Measurements from ENCODE around the gene SCGB3A1. TPM values are rescaled to one million over a fixed set of nuclear protein-coding genes. Genes with fewer than 3 reads are reported as not detected.
A peak's percentile ranks its signal among the peaks of the same experiment; 100 is the strongest.

Gene SCGB3A1
- total RNA-seq, 4 donors from 2014 or later: 2.6 to 3.5 (median 3.5) TPM; not detected in 1

DNA sequence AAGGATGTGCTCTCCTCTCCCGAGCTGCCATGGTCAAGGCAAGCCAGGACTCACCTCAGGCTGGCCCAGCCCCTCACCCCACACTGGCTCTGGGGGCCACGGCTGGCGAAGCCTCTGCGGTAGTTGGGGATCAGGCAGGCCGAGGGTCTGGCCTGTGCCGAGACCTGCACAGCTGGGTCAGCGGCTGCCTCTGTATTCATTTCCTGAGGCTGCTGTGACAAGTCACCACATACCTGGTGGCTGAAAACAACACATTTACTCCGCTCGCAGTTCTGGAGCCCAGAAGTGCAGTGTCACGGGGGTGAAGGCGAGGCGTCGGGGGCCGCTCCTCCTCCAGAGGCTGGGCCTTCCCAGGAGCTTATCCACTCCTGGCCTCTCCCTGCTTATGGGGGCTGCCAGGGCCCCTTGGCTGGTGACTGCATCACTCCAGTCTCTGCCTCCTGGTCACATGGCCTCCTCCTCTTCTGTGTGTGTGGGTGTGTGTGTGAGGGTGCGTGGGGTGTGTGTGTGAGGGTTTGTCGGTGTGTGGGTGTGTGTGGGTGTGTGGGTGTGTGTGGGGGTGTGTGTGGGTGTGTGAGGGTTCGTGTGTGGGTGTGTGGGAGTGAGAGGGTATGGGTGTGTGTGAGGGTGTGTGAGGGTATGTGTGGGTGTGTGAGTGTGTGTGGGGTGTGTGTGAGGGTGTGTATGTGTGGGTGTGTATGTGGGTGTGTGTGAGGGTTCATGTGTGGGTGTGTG lies 3.2 kb upstream of the SCGB3A1 start:
- no peak for DNase-seq (ENCODE audit: low spot score in 2 of 2)
- 77 to 79% methylated on average over 14 to 17 of the region's 17 CpGs for WGBS, 2 donors
- no peak for TF ChIP-seq POLR2A (IDR thresholded peaks at IDR 0.05)
- TF ChIP-seq, protein P1, sequence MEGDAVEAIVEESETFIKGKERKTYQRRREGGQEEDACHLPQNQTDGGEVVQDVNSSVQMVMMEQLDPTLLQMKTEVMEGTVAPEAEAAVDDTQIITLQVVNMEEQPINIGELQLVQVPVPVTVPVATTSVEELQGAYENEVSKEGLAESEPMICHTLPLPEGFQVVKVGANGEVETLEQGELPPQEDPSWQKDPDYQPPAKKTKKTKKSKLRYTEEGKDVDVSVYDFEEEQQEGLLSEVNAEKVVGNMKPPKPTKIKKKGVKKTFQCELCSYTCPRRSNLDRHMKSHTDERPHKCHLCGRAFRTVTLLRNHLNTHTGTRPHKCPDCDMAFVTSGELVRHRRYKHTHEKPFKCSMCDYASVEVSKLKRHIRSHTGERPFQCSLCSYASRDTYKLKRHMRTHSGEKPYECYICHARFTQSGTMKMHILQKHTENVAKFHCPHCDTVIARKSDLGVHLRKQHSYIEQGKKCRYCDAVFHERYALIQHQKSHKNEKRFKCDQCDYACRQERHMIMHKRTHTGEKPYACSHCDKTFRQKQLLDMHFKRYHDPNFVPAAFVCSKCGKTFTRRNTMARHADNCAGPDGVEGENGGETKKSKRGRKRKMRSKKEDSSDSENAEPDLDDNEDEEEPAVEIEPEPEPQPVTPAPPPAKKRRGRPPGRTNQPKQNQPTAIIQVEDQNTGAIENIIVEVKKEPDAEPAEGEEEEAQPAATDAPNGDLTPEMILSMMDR (IDR thresholded peaks at IDR 0.05): no peak
- H3K4me3 ChIP-seq (ENCODE audit: low read depth, poor library complexity, severe bottlenecking): no peak overlapping the region
- intact Hi-C loops (cut with DNase I; ENCODE audit: low total_unique reads): no loop called here

DNA sequence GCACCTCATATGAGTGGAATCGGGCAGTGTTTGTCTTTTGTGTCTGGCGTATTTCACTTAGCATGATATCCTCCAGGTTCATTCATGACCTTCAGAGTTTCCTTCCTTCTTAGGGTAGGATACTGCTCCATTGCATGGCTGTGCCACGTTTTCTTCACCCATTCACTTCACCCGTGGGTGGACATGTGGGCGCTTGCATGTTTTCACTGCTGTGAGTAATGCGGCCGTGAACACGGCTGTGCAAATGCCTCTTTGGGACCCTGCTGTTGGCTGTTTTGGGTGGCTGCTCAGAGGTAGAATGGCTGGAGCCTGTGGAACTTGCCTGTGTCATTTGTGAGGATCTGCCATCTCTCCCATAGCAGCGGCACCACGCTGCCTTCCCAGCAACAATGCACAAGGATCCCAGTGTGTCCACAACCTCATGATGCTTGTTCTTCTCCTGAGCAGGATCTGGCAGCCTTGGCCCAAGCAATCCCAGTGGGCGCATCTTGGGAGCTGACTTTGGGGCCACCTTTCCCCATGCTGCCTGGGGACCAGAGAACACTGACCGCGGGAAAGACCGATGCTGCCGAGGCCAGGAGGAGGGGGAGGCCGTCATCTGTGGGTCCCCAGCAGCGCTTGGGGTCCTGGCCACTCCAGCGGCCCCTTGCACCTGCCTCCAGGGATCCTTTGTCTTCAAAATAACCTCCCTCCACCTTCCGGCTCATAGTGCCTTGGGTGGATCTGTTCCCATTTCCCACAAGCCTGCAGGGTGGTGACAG lies 2.3 kb upstream of the SCGB3A1 start:
- intact Hi-C loops (cut with DNase I; ENCODE audit: low total_unique reads): no loop called here
- WGBS, 2 donors: 84 to 90% methylated on average over 18 to 19 of the region's 19 CpGs
- DNase-seq (ENCODE audit: low spot score in 2 of 2): no peak
- no peak overlapping the region for H3K4me3 ChIP-seq (ENCODE audit: low read depth, poor library complexity, severe bottlenecking)
- TF ChIP-seq, protein P1 (IDR thresholded peaks at IDR 0.05): no peak
- no peak for TF ChIP-seq POLR2A (IDR thresholded peaks at IDR 0.05)

DNA sequence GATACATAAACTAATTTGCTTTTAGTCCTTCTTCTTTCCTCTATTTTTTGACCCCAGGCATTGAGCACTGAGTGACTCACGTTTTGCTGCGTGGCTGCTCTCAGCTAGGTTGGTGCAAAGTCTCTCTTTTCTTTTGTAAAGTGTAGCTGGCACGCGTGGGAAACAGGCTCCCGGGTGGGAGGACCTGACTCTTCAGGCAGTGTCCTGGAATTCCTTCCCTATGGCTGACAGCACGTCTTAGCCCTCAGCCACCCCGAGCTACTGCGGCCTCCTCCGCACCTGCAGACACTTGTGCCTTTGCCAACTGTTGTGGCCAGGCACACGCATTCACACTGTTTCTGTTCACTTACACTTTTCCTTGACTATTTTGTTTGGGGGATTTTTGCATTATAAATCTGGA lies 877 bp upstream of the SCGB3A1 start:
- intact Hi-C loops (cut with DNase I; ENCODE audit: low total_unique reads): no loop called here
- 62 to 73% methylated on average over 10 of the region's 10 CpGs for WGBS, 2 donors
- peak in 1 of 2 donors; percentile 78 for DNase-seq (ENCODE audit: low spot score in 2 of 2)
- no peak overlapping the region for H3K4me3 ChIP-seq (ENCODE audit: low read depth, poor library complexity, severe bottlenecking)
- TF ChIP-seq, protein P1 (IDR thresholded peaks at IDR 0.05): no peak
- no peak for TF ChIP-seq POLR2A (IDR thresholded peaks at IDR 0.05)

DNA sequence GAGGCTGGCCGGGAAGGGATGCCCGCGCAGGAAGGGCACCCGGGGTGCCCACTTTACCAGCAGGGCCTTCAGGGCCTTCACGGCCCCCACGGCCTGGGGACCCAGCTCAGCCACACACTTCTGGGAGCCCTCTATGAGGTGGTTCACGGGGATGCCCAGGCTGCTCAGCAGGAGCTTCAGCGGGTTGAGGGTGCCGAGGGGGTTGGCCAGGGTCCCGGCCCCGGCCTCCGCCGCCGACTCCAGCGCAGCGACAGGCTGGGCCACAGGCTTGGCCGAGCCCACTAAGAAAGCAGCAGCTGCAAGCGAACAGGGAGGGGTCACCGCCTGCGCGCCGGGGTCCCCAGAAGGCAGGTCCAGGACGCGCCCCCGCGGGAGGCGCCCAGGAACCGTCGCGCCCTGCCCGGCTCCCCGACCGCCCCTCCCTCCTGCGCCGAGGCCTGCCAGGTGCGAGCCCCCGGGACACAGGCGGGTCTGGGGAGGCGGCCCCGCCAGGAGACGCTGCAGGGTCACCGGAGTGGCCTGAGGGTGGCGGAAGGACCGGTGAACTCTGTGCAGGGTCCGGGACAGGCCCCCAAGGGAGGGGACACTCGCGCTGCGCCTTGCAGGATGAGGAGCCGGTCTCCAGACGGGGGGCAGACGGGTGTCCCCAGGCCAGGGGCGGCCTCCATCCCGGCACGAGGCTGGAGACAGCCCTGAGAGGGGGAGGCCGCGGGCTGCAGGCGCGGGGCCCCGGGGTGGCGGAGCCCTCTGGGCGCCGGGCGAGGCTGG lies 572 bp downstream of the SCGB3A1 start:
- intact Hi-C loops (cut with DNase I; ENCODE audit: low total_unique reads): no loop called here
- TF ChIP-seq POLR2A (IDR thresholded peaks at IDR 0.05): no peak
- TF ChIP-seq, protein P1 (IDR thresholded peaks at IDR 0.05): no peak
- 1 to 2% methylated on average over 25 to 41 of the region's 63 CpGs for WGBS, 2 donors
- no peak overlapping the region for H3K4me3 ChIP-seq (ENCODE audit: low read depth, poor library complexity, severe bottlenecking)
- DNase-seq (ENCODE audit: low spot score in 2 of 2): peak in 1 of 2 donors; percentile 82

DNA sequence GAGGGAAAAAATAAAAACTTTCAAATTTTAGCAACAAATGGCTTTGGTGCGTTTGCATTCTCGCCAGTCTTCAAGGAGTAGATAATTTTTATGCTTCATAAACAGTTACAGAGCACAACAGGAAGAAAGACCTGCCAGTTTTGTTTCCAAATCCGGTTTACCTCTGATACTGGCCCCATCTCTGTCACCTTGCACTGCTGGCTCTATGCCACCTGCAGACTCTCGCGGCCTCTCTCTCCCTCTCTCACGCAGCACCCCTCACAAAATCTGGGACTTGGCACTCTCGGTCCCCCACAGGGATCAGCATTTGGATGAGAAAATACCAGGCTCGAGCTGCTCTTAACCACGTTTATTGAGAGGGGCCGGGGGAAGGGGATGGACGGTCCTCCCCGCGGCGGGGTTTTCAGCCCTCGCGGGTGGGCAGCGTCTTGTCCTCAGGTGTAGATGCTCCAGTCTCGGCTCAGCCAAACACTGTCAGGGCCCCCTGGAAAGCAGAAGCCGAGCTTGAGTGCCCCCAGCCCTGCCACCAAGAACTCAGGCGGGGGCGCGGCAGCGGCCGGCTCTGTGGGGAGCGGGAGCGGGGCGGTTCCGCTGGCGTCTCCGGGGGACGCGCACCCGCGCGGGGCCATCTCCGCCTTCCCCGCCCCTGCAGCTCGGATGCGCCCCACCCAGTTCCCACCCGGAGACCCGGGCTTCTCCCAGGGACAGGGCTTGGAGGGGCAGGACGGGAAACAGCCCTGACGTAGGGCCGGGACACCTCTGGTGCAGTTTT lies 1.3 kb downstream of the SCGB3A1 start:
- no peak overlapping the region for H3K4me3 ChIP-seq (ENCODE audit: low read depth, poor library complexity, severe bottlenecking)
- intact Hi-C loops (cut with DNase I; ENCODE audit: low total_unique reads): no loop called here
- WGBS, 2 donors: 4 to 5% methylated on average over 14 to 26 of the region's 44 CpGs
- no peak for DNase-seq (ENCODE audit: low spot score in 2 of 2)
- TF ChIP-seq, protein P1 (IDR thresholded peaks at IDR 0.05): no peak
- no peak for TF ChIP-seq POLR2A (IDR thresholded peaks at IDR 0.05)
